Loucy (cell line): ENCODE measurements around the gene TNFAIP8.

Experiments used
- EZH2phosphoT487 ChIP-seq: fragments of 200-600 bp; IDR thresholded peaks from 2 replicates; pipeline ENCODE4 v1.6.1; 2018; ENCODE audit warnings: antibody characterized with exemption, mild to moderate bottlenecking, moderate library complexity, borderline replicate concordance
- TF ChIP-seq, protein P1 (sequence below): fragments of 200-600 bp; sonication (generic); conservative IDR thresholded peaks from 2 replicates; pipeline ENCODE4 v1.5.1; 2014; ENCODE audit warnings: mild to moderate bottlenecking, antibody characterized with exemption, low read length

DNA sequence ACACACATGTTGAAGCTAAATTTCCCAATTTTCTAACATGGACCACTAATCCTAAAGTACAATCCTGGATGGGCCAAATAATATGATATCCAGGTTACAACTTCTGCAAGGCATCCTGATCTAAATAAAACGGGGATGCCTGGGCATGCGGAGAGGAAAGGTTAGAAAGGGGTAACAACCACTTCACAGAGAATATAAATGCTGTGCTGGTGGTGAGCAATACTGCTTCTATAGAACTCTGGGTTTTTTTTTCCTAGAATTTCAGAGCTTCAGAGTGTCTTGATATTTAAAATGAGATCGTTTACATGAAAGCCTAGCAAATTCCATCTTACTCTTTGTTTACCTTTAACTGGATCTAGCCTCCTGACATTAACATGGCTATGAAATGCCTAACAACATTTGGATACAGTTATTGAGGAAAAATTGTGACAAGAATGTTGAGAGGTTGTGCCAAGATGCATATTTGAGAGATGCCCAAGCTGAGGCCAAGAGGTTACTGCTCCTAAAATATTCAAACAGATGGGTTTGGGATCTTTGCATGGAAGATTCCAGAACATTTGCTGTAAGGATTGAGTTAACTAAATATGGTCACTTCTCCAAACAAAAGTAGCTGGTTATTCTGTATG is 22.4 kb downstream of the TNFAIP8 start:
- TF ChIP-seq, protein P1, sequence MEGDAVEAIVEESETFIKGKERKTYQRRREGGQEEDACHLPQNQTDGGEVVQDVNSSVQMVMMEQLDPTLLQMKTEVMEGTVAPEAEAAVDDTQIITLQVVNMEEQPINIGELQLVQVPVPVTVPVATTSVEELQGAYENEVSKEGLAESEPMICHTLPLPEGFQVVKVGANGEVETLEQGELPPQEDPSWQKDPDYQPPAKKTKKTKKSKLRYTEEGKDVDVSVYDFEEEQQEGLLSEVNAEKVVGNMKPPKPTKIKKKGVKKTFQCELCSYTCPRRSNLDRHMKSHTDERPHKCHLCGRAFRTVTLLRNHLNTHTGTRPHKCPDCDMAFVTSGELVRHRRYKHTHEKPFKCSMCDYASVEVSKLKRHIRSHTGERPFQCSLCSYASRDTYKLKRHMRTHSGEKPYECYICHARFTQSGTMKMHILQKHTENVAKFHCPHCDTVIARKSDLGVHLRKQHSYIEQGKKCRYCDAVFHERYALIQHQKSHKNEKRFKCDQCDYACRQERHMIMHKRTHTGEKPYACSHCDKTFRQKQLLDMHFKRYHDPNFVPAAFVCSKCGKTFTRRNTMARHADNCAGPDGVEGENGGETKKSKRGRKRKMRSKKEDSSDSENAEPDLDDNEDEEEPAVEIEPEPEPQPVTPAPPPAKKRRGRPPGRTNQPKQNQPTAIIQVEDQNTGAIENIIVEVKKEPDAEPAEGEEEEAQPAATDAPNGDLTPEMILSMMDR: no peak
- TF ChIP-seq EZH2phosphoT487: no peak
